IPS-18c (cell line): Measurements from ENCODE around the gene LIN54.
A peak's percentile ranks its signal among the peaks of the same experiment; 100 is the strongest.
"Not testable (repeated sequence)": the region's sequence is repeated elsewhere in the genome, so short reads cannot be mapped to it uniquely, and the experiment has no call there.

Experiments used
- H3K4me3 ChIP-seq: 2 replicates; pipeline ENCODE4 v1.7.0; 2013; ENCODE audit warnings: low read depth, mild to moderate bottlenecking, low read length, moderate library complexity; ENCODE audit not compliant: insufficient read depth
- H3K9me3 ChIP-seq: one replicate; pipeline ENCODE4 v1.6.1; 2013; ENCODE audit warnings: mild to moderate bottlenecking, low read length, moderate library complexity; ENCODE audit not compliant: control insufficient read depth, insufficient read depth

The LIN54 gene

DNA sequence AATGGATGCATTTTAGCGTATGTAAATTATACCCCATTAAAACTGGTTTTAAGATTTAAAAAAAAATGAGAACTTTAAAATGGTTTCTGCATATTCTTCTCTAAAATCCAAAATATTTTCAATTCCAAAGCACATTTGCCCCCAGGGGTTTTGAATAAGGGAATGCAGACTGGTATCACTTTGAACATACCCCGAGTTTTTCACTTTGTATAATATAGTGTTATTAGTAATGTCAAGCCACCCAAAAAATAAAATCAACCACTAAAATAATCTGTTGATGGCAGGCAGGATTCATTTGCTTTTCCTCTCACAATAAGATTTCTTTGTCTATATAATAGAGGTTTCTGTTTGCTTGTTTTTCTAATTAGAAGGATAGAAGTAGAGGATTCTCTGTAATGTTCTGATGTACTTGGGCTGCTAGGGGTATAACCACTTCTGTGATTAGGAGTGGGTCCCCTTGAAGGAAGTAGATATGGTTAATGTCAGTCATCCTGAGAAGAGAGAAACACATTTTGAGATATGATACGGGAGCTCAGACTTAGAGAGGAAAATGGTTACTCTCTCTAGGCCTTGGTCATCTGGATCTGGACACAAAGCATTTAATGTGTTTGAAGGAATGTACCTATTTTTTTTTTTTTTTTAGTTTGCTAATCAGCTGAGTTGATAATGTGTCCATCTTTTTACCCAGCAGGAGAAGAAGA is 9.3 kb upstream of the LIN54 start:
- Histone ChIP-seq H3K9me3 (no peaks in the 10 kb centered on the region), H3K4me3 (no peak overlapping the region)

- Histone ChIP-seq H3K9me3 (no peaks in the 10 kb centered on the region), H3K4me3 (no peak overlapping the region)
Observed at GRCh38 chr4:83013902-83014301, 3.3 kb upstream of the LIN54 start.

DNA sequence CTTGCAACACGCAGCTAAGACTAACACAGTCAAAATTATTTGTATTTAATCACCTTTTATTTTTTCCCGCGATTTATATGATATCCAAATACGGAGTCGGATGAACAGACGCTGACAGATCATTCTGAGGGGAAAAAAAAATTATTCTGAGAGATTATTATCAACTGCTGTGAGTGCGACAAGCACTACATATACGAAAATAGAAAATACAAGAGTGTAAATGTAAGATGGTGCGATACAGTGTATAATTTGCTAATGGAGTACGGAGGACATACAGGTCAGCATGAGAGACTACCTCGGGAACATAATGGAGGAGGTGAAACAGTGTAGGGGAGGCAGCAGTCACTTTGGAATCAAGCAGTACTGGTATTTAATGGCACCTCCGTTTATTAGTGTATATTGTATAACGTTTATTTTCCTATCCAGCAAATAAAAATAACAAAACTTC is 2.8 kb upstream of the LIN54 start:
- no peaks in the 10 kb centered on the region for H3K9me3 ChIP-seq
- H3K4me3 ChIP-seq: peak overlapping the region; percentile 22; the same call in 1 of the 2 replicates

- H3K4me3 ChIP-seq: peak overlapping the region; percentile 89
- no peaks in the 10 kb centered on the region for H3K9me3 ChIP-seq
Observed at GRCh38 chr4:83012687-83013419, 2.2 kb upstream of the LIN54 start.

GRCh38 chr4:83012200-83012686 is 1.6 kb upstream of the LIN54 start:
- Histone ChIP-seq H3K9me3 (no peaks in the 10 kb centered on the region), H3K4me3 (peak overlapping the region; percentile 89)

- Histone ChIP-seq H3K9me3 (no peaks in the 10 kb centered on the region), H3K4me3 (peak overlapping the region; percentile 89)
Observed at GRCh38 chr4:83011689-83012199, 1.1 kb upstream of the LIN54 start.

GRCh38 chr4:83010111-83010521 is 507 bp downstream of the LIN54 start:
- no peaks in the 10 kb centered on the region for H3K9me3 ChIP-seq
- peak overlapping the region; percentile 80 for H3K4me3 ChIP-seq

GRCh38 chr4:83009529-83009928 is 1.1 kb downstream of the LIN54 start:
- no peaks in the 10 kb centered on the region for H3K9me3 ChIP-seq
- no peak overlapping the region for H3K4me3 ChIP-seq

DNA sequence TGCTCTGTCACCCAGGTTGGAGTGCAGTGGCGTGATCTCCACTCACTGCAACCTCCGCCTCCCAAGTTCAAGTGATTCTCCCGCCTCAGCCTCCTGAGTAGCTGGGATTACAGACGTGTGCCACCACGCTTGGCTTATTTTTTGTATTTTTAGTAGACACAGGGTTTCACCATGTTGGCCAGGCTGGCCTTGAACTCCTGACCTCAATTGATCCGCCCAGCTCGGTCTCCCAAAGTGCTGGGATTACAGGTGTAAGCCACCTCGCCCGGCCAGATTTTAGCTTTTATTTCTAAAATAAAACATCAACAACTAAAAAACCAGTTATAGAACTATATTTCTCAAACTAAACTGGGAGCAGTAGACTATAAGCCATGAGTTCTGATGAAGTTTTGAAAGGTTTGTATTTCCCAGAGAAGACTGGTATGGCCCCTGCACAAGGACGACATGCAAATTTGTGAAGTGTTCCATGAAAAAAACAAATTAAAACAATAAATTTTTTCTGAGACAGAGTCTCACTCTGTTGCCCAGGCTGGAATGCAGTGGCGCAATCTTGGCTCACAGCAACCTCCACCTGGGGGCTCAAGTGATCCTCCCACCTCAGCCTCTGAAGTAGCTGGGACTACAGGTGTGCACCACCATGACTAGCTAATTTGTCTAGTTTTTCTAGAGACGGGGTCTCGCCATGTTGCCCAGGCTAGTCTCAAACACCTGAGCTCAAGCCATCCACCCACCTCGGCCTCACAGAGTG is 7.4 kb downstream of the LIN54 start:
- H3K4me3 ChIP-seq, H3K9me3 ChIP-seq: not testable (repeated sequence)

GRCh38 chr4:83002329-83002728 is 8.3 kb downstream of the LIN54 start:
- H3K9me3 ChIP-seq: no peaks in the 10 kb centered on the region
- no peak overlapping the region for H3K4me3 ChIP-seq

DNA sequence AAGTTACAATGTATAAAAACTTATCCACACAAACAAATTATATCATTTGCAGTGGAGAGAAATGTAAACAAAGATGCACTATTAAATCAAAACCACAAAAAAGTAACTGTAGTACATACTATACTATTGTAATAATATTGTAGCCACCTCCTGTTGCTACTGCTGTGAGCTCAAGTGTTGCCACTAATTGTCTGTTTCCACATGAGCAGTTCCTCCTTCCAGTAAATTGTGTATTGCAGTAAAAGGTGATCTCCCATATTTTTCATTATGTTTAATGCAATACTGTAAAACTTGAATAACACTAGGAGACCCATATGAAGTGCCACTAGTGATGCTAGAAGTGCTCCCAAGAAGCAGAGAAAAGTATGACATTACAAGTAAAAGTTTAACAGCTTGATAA is 11.7 kb downstream of the LIN54 start:
- Histone ChIP-seq H3K9me3 (no peaks in the 10 kb centered on the region), H3K4me3 (no peak overlapping the region)

- Histone ChIP-seq H3K4me3 (no peak overlapping the region), H3K9me3 (no peaks in the 10 kb centered on the region)
Observed at GRCh38 chr4:82994834-82995233, 15.8 kb downstream of the LIN54 start.

GRCh38 chr4:82989575-82990429 is 20.8 kb downstream of the LIN54 start:
- no peaks in the 10 kb centered on the region for H3K9me3 ChIP-seq
- H3K4me3 ChIP-seq: no peak overlapping the region

GRCh38 chr4:82988323-82988832 is 22.2 kb downstream of the LIN54 start:
- no peaks in the 10 kb centered on the region for H3K9me3 ChIP-seq
- H3K4me3 ChIP-seq: no peak overlapping the region

- not testable (repeated sequence) for H3K9me3 ChIP-seq, H3K4me3 ChIP-seq
Observed at GRCh38 chr4:82987519-82987918, 23.1 kb downstream of the LIN54 start.

GRCh38 chr4:82984459-82984858 is 26.2 kb downstream of the LIN54 start:
- Histone ChIP-seq H3K9me3 (no peaks in the 10 kb centered on the region), H3K4me3 (no peak overlapping the region)

DNA sequence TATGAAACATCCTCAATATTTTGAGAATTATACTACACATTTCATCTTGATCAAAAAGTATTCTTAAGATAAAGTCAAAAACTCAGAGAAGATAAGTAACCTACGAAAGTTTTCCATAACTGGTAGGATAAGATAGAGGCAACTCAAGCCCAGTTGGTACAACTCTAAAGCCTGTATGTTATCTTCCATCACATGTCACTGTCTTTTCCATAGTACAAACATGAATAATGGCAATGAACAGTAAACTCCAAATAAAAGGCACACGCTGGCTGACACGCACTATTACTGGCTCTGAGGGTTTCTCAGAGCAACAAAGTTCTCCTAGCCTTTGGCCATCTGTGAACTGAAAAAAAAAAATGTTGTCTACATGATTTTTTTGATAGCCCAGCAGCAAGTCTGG is 27.2 kb downstream of the LIN54 start:
- Histone ChIP-seq H3K4me3 (no peak overlapping the region), H3K9me3 (no peaks in the 10 kb centered on the region)
